Amniotic epithelial cell (primary cell): ENCODE measurements around the gene HS2ST1.

ENCODE experiments used
- DNase-seq: peaks from one replicate; pipeline ENCODE4 v3.0.0-alpha.2; 2010; ENCODE audit warnings: low read depth

HS2ST1 gene

DNA sequence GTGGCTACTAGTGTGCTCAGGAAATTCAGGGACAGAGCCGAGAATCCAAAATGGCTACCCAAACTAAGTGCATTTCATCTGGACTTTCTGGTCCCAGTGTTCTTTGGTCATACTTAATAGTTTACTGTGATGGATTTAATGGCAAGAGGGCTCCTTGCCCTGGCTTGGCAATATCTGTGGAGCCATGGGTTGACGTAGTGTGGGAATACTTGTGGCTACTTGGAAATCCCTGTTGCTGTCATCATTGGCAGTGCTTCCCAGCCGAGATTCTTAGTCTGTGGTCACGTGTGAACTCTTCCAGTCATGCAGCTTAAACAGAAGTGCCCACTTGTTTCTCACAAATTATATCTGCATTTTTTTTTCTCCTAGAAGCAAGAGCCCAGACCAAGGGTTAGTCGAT is 198.9 kb downstream of the HS2ST1 start:
- DNase-seq = peak; percentile 94

DNA sequence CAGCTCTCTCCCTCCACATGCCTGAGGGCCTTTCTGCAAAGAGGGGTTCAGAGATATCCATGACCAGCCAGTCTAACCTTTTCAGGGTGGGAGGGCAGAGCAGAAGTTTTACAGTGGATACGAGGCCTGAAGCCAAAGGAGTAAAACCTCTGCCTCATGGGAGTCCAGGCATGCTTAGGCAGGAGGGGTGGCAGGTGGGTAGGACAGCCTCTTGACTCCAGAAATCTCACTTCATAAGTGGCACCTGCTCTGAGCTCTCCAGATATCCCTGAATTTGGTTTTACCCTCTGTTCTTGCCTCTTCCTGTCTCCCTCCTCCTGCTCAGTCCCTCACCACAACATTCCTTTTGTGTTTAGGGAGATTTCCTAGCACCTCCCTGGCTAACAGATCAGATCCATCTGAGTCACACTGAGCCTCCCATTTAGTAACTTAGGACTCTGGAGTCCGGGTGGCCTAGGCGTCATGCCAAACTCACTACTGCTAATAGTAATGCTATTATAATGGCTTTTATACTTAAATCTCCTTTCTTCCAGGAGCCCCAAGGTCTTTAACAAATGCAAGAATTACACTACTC is 201.0 kb downstream of the HS2ST1 start:
- DNase-seq = peak; percentile 51

DNA sequence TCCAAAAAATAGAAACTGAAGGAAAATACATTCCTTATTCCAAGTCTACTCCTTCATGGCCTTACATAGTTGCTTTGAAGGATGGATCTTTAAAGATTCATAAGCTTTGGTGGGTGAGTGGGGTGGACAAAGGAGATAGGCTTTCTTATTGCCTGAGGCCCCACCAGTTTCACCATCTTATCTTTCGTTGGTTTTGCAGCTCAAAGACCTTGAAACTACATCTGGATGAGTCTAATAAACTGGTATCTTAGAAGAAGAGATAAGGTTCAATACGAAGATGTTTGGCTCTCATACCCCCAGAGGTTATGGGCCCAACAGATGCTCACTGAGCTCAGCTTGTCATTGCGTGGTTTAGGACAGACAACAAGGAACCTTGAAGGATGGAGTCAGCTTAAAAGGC is 201.5 kb downstream of the HS2ST1 start:
- no peak for DNase-seq

DNA sequence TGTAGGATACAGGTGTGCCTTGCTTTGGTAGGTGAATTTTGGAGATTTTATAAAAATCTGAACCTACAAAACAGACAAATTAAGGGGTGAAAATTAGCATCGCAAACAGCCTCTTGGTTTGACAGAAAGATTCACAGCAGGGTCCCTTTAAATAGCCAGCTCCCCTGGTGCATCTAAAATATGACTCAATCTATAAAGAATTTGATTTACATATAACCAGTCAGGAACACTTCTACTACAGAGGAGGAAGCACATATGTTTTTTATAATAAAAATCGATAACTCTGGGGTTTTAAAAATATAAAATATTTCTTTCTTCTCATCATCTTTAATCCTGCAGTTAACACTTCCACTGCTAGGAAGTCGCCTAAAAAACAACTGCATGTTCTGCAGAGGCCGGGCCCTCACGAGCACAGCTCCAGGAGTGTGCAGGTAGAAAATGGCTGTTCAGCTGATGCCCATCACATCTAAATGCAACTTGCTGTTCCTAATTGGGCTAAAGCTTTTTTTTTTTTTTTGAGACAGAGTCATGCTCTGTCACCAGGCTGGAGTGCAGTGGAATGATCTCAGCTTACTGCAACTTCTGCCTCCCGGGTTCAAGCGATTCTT is 203.4 kb downstream of the HS2ST1 start:
- DNase-seq = no peak

DNA sequence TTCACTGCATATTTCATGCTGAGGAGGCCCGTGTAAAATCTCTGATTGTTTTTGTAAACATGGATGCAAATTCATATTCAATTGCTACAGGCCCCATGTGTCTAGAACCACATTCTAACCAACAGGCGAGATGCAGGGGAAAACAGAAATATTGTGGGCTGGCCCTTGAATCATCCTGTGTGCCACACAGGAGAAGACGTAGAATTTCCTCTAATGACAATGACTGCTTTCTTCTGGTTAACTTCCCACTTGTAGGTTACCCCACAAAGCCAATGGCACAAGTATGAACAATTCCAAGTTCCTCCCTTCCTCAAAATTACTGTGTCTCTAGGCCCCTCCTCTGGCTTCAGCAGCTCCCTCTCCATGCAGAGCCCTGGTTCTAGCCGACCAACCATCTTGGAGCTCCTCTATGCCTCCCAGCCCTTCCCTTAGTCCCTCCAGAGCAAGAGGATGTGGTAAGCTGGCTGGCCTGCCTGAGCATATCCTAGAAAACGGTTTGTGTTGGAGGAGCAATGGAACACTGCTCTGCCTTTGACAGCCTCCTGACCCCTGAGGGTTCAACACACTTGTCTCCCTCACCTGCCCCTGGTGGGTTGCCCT is 205.2 kb downstream of the HS2ST1 start:
- DNase-seq = no peak

DNA sequence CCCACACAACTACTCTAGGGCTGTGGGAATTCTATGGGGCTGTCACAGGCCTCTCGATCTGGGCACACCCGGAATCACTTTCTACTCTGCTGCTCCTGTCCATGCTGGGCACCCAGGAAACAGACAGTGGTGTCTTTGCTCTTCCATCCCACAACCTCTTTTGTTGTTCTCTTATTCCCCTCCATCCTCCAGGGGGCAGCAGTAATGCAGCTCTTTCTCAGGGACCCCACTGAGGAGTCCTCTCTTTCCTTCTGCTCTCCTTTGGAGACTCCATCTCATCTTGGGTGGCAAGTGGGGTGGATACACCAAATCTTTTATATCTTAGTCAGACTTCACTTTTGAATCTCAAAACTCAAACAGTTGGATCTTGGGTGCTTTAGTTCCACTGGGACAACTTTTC is 206.3 kb downstream of the HS2ST1 start:
- DNase-seq = no peak

DNA sequence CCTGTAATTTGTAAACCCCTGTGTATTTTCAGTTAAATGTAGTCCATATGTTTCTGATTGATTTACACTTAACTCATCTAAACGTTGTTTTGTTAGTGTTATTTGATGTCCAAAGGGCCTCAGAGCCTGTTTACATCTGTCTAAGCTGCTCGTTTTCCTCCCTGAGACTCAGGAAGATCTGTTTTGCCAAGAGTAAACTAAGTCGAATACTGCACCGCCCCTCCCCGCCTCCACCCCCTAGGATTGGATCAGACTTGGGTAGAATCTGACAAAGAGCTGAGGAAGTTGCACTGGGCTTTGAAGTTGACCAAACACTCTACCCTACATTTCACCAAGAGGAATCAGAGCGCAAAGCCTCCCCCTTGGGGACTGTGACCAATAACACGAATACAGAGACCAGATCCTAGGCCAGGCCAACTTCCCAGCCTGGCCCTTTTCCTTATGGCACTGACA is 207.3 kb downstream of the HS2ST1 start:
- DNase-seq = no peak

DNA sequence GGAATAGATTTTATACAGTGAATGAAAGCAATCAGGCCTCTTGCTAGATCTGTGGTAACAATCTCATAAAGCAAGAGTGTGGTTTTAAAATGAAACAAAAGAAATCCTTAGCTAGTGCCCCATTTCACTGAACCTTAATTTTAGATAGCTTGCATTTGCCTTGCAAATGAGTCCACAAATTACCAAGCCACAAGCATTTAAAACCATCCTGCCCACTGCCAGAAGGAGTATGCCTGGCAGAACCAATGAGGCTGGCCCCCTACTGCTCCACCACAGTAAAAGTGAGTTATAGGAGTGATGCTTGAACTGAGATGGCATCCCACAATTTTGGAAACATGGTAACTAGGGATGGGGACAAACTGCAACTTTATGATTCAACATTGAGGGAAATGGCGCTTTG is 207.8 kb downstream of the HS2ST1 start:
- DNase-seq = no peak

DNA sequence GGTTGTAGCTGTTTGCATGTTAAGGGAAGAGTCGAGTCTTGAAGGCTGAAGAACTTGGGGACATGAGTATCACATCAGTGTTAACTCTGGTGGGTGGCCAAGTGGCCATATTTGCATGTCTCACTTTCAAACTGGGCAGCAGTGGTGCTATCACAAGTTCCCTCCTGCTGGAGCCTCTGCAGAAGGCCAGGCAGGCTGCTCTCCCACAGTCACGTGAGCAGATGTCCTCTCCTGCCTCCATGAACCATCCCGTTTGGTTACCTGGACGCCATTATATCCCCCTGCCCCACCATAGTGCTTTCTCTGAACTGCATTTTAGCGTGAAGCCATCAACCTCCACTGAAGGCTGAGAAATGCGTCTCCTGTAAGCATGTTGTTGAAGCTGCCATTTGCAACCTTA is 209.2 kb downstream of the HS2ST1 start:
- DNase-seq = no peak

DNA sequence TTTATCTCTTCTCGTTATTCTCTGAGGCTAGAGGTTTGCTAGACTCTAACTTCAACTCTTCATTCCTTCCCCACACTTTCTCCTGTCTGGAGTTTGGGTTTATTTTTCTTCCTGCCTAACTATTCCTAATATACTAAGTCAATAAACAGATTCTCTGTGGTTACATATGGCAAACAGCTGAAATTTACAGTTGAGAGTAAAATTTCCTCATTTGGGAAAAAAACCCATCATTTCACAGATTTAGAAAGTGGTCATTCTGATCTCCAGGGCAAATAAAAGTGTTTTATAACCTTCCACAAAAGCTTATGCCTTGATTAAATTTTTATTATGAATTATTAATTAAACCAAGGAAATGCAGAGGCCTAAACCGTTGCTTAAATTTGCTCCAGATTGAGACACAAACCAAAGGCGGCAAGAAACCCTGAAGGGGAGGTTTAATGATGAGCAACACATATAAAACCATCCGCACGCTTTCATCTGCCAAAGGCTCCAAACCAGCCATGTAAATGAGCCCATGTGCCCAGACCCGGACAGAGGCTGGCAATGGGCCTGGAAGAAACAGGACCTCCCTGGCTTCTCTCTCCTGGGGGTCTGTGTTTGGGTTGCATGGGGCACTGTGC is 212.6 kb downstream of the HS2ST1 start:
- DNase-seq = no peak

DNA sequence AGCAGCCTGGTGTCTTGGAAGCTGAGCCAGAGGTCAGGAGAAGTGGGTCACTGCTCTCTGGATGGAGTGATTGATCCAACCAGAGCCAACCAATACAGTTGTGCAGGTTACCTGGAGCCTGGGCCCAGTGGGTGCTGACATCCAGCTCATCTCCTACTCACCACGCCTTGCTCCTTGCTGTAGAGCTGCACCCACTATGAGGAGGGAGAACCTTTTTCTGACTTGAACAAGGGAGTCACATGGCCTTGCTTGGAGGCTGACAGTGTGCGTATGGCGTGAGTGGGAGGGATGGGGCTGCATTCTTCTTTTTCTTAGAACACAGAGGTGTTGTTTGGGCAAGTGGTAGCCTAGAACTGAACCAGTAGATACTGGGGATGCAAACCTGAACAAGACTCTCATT is 213.1 kb downstream of the HS2ST1 start:
- DNase-seq = no peak

DNA sequence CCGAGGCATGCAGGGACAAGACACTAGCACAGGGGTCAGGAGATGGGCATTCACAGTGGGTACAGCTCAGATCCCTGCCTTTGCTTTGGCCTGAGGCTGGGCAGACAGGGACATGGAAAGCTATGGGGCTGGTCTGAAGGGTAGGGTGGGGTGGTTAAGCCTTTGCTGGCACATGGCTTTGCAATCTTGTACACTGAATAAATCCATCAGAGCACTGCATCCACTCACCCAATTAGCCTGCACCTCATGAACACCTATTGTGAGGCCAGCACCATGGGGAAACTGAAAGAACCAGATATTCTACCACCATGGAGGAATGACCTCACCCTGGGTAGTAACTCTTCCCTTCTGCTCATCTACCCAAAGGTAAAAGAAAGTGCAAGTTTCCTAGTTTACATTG is 214.6 kb downstream of the HS2ST1 start:
- DNase-seq = no peak

DNA sequence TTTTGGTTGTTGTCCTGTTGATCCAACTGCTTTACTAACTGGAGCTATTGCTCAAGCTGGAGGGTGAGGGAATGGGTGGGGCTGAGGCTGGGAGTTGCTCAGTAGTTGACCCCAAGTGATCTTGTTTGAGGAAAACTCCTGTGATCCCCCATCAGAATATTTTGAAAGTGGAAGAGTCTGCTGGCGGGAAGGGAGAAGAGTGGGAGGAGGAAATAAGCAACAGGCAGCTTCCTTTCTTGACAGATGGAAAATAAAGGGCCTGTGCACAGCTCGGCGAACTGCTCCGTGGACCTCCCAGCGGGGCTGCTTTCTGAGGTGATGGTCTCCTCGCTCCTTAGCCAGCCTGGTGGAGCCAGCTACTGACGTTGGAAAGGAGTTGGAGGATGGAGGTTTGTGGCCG is 215.2 kb downstream of the HS2ST1 start:
- peak; percentile 32 for DNase-seq

DNA sequence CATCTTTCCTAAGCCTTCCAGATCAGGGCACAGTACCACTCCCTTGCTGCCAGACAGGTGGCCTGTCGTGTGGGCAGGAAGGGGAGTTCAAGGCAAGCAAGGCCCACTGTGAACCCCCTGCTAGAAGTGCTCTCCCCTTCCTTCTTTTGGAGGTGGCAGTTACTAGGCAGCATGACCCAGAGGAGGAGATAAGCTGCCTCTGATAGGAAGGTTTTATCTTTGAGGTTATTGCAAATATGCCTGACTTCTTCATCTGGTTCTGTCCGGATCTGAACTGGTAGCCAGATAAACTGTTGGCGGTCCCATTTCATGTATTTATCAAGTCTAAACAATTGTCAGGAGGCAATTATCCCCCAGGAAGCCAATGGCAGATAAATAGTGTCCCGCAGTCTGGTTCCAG is 216.0 kb downstream of the HS2ST1 start:
- no peak for DNase-seq

DNA sequence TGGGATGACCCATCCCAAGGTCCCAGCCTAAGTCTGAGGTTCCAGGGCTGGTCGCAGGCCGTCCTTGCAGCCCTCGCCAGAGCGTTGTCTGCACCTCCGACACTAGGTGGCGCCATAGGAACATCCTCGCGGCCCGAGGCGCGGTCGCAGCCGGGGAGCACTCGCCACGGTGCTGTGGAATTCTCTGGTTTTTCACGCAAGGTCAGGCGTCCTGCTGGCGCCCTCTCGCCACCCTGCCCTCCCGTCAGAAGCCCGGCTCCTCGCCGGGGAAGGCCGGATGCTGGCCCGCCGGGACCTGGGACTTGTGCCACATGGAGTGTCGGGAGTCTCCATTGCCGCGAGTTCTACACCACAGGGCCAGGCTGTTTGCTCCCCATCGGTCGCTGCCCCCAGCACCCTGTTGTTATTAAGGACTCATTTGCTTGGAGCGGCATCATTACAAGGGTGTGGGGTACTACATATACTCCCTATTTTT is 217.4 kb downstream of the HS2ST1 start:
- DNase-seq = peak; percentile 65

DNA sequence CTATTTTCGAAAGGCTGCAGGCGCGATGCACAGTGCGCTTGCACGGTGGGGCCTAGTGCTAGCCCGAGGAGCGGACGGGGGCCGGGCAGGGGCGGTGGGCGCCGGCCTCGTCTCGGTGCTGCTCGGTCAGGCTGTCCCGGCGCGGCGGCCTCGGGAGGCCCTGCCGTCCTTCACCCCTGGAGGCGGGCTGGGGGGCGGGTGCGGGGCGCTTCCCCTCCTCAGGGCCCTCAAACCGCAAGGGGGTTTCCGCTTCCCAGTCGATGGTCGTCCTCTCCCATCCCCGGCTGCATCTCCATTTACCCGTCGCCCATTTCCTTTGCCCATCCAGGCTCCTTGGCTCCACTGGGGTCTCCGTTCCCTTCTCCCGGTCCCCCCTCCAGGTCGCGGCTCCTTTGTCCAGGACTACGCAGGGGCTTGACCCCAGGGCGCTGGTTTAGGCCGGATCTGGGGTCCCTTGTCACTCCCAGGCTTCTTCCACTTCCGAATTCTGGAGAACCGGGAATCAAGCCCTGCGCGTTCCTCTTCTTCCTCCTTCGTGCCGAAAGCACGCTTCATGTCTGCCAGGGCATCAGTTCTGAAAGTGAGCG is 217.9 kb downstream of the HS2ST1 start:
- DNase-seq = no peak

DNA sequence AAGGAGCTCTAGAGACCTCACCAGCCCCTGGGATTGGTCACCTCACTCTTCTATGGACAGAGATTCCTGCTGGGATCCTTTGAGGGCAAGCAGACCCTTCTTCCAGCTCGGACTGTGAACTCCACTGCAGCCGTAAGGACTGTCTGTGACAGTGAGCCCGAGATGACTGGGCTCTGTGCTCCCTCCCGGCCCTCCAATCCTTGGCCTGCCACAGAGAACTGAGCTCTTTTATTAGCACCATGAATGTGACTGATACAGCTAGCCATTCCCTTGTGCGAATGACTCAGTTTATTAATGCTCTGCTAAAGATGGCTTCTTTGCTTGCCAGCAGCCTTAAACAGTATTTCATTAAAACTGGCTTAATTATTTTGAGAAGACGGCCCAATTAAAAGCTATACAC is 219.6 kb downstream of the HS2ST1 start:
- no peak for DNase-seq

DNA sequence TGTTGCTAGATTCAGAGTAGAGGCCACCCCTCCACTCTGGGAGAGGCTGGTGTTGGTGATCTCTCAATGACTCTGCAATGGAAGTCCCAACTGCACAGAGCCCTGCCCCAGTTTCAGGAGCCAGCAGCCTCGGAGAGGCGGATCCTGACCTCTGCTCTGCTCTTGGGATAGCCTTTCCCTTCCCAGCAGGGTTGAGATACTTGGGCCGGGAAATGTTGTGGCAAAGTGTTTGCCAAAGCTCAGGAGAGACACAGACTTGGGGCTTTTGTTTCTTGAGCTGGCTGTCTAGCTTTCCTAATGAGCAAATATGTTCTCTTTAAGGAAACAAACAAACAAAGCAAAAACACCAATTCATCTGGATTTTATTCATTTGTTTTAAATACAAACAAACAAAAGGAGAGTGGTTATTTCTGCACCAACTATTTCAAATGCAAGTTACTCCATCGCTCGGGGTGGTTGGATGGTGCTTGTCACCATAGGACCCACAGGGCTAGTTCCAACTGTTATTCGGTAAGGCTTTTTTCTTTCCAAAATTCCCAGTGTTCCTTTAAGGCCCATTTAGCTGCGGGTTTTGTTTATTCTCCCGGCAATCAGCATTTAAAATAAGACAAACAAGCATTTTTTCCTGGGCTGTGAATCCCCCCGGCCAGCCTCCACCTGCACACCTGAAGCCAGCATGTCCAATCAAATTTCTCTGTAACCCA is 220.3 kb downstream of the HS2ST1 start:
- DNase-seq = no peak

DNA sequence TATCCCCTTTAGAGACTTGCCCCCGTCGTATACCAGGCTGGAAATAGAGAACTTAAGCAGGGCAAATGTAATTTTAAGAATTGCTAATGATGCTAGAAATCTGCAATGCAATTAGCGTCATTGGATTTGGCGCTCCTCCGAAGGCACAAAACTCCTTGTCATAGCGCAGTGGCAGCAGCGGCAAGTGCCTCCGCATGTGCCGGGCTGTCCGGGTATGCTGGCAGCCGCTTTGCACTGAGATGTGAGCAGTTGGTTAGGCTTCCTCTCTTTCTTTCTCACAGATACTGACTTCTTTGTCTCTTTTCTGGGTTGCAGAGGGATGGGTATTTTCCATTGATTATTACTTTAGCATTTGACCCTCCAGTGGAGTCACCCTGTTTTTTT is 220.9 kb downstream of the HS2ST1 start:
- no peak for DNase-seq

DNA sequence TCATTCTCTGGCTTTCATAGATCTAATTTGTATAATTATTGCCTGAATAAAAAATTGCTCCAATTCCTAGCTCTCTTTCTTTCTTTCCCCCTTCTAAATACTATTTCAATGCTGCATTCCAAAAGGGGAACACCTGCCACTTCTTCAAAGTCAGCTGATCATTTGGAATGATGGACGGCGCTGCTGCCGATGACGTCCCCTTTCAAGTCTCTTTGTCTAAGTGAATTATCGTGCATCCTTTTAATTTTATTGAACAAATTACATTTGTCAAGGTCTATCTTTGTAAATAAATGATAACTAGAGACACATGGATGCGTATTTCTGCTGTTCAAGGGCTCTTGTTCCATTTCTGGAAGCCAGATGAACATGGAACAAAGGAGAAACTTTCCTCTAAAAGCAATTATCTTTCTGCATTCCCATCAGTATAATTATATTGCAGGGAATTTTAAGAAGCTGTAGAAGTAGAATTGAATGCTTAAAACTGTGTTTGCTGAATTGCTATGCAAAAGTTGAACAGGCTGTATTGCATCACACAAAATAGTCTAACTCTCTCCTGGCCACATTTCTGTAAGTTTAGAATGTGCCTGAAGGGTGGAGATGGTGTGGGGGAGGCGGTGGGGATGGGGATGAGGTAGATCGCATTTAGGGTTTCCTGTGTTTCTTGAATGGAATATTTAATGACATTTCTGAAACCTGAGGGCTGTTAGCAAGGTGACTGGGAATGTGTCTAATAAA is 222.3 kb downstream of the HS2ST1 start:
- no peak for DNase-seq

DNA sequence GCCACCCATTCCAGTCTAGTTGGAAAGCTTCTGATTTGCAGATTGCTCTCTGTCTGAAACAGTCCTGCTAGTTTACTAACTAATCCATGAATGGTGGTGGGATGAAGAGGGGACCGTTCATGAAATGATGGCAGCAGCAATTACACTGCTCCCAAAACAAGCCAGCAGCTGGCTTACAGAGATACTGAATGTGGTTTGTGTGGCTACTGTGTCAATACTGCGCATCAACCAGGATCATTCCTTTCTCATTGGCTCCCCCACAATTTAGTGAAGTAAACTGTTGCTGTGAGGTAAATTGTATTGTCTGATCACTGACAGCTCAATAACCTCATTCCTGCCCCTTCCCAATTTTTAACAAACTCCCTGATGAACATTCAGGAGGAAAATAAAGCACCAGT is 222.9 kb downstream of the HS2ST1 start:
- no peak for DNase-seq
